Subcutaneous abdominal adipose tissue (tissue), 5 donors: ENCODE measurements around the gene CDK6.

Experiments used
- H3K27ac ChIP-seq: one replicate; pipeline ENCODE4 v1.7.0; 2013; ENCODE audit warnings: low read depth, mild to moderate bottlenecking, inconsistent platforms, low read length, moderate library complexity
- H3K27me3 ChIP-seq, 5 donors: one replicate each; pipeline ENCODE4 v1.7.0; 2013; ENCODE audit warnings: low read length in 5 of 5, inconsistent platforms in 1 of 5; ENCODE audit not compliant: control insufficient read depth in 5 of 5, insufficient read depth in 4 of 5
- H3K36me3 ChIP-seq, 5 donors: one replicate each; pipeline ENCODE4 v1.7.0; 2013; ENCODE audit warnings: low read length in 5 of 5; ENCODE audit not compliant: control insufficient read depth in 5 of 5, insufficient read depth in 5 of 5
- H3K4me1 ChIP-seq, 5 donors: one replicate each; pipeline ENCODE4 v1.7.0; 2013; ENCODE audit warnings: low read length in 5 of 5, mild to moderate bottlenecking in 3 of 5, moderate library complexity in 1 of 5; ENCODE audit not compliant: control insufficient read depth in 5 of 5, insufficient read depth in 5 of 5
- H3K4me3 ChIP-seq, 5 donors: one replicate each; pipeline ENCODE4 v1.7.0; 2013; ENCODE audit warnings: low read length in 5 of 5, low read depth in 1 of 5
- H3K9ac ChIP-seq, 5 donors: one replicate each; pipeline ENCODE4 v1.7.0; 2013; ENCODE audit warnings: low read length in 5 of 5, mild to moderate bottlenecking in 4 of 5, moderate library complexity in 3 of 5
- H3K9me3 ChIP-seq, 5 donors: one replicate each; pipeline ENCODE4 v1.7.0; 2013; ENCODE audit warnings: low read length in 5 of 5; ENCODE audit not compliant: control insufficient read depth in 5 of 5
- donor health status: healthy.
- donor health status: healthy.
- donor health status: healthy.
- donor health status: healthy.
- donor health status: healthy.

CDK6 gene

GRCh38 chr7:92650391-92650790, 186.0 kb downstream of the CDK6 start:
- Histone ChIP-seq H3K27ac (no peak overlapping the region), H3K4me1 (peaks cover 2 to 15% (median 10%) of the 10 kb centered on the region in 5 donors), H3K27me3 (no peaks in the 10 kb centered on the region), H3K9me3 (no peaks in the 10 kb centered on the region), H3K4me3 (no peak overlapping the region), H3K9ac (no peak overlapping the region), H3K36me3 (peaks cover 0 to 2% (median 0%) of the 10 kb centered on the region in 5 donors)

GRCh38 chr7:92648067-92648466, 188.3 kb downstream of the CDK6 start:
- H3K9me3 ChIP-seq = no peaks in the 10 kb centered on the region
- H3K27me3 ChIP-seq = no peaks in the 10 kb centered on the region
- no peak overlapping the region for H3K4me3 ChIP-seq
- no peak overlapping the region for H3K9ac ChIP-seq
- H3K4me1 ChIP-seq = peaks cover 3 to 31% (median 28%) of the 10 kb centered on the region in 5 donors
- no peak overlapping the region for H3K27ac ChIP-seq
- H3K36me3 ChIP-seq = peaks cover 0 to 2% (median 0%) of the 10 kb centered on the region in 5 donors

- Histone ChIP-seq H3K27me3 (no peaks in the 10 kb centered on the region), H3K36me3 (peaks cover 0 to under 1% (median 0%) of the 10 kb centered on the region in 5 donors), H3K9me3 (no peaks in the 10 kb centered on the region), H3K9ac (no peak overlapping the region), H3K4me1 (peaks cover 3 to 31% (median 30%) of the 10 kb centered on the region in 5 donors), H3K4me3 (no peak overlapping the region), H3K27ac (no peak overlapping the region)
These were observed 188.7 kb downstream of the CDK6 start for GRCh38 chr7:92647652-92648051.

- Histone ChIP-seq H3K36me3 (no peaks in the 10 kb centered on the region), H3K9me3 (no peaks in the 10 kb centered on the region), H3K4me1 (peaks cover 3 to 31% (median 30%) of the 10 kb centered on the region in 5 donors), H3K27me3 (no peaks in the 10 kb centered on the region), H3K9ac (no peak overlapping the region), H3K4me3 (no peak overlapping the region), H3K27ac (no peak overlapping the region)
These were observed 189.3 kb downstream of the CDK6 start for GRCh38 chr7:92647011-92647625.

GRCh38 chr7:92645114-92646061, 191.0 kb downstream of the CDK6 start:
- H3K27me3 ChIP-seq = no peaks in the 10 kb centered on the region
- peak overlapping the region in 1 of 5 donors; percentile 13 for H3K4me3 ChIP-seq
- peaks cover 3 to 31% (median 30%) of the 10 kb centered on the region in 5 donors for H3K4me1 ChIP-seq
- no peaks in the 10 kb centered on the region for H3K9me3 ChIP-seq
- H3K27ac ChIP-seq = no peak overlapping the region
- H3K36me3 ChIP-seq = no peaks in the 10 kb centered on the region
- H3K9ac ChIP-seq = no peak overlapping the region

GRCh38 chr7:92644406-92645113, 191.8 kb downstream of the CDK6 start:
- Histone ChIP-seq H3K9me3 (no peaks in the 10 kb centered on the region), H3K27ac (peak overlapping the region; percentile 68), H3K9ac (peak overlapping the region in 1 of 5 donors; percentile 6), H3K4me3 (no peak overlapping the region), H3K27me3 (no peaks in the 10 kb centered on the region), H3K36me3 (no peaks in the 10 kb centered on the region), H3K4me1 (peaks cover 3 to 31% (median 30%) of the 10 kb centered on the region in 5 donors)

GRCh38 chr7:92643821-92644220, 192.6 kb downstream of the CDK6 start:
- H3K27me3 ChIP-seq = no peaks in the 10 kb centered on the region
- H3K27ac ChIP-seq = peak overlapping the region; percentile 68
- H3K9me3 ChIP-seq = no peaks in the 10 kb centered on the region
- H3K9ac ChIP-seq = peak overlapping the region in 1 of 5 donors; percentile 6
- peaks cover 3 to 31% (median 30%) of the 10 kb centered on the region in 5 donors for H3K4me1 ChIP-seq
- no peak overlapping the region for H3K4me3 ChIP-seq
- no peaks in the 10 kb centered on the region for H3K36me3 ChIP-seq

- Histone ChIP-seq H3K4me1 (peaks cover 3 to 31% (median 30%) of the 10 kb centered on the region in 5 donors), H3K4me3 (no peak overlapping the region), H3K27ac (no peak overlapping the region), H3K27me3 (no peaks in the 10 kb centered on the region), H3K36me3 (no peaks in the 10 kb centered on the region), H3K9me3 (no peaks in the 10 kb centered on the region), H3K9ac (no peak overlapping the region)
These were observed 194.4 kb downstream of the CDK6 start for GRCh38 chr7:92641921-92642511.

- no peaks in the 10 kb centered on the region for H3K27me3 ChIP-seq
- H3K4me3 ChIP-seq = no peak overlapping the region
- no peaks in the 10 kb centered on the region for H3K9me3 ChIP-seq
- H3K4me1 ChIP-seq = peaks cover 3 to 32% (median 22%) of the 10 kb centered on the region in 5 donors
- H3K27ac ChIP-seq = no peak overlapping the region
- H3K36me3 ChIP-seq = no peaks in the 10 kb centered on the region
- H3K9ac ChIP-seq = no peak overlapping the region
These were observed 196.4 kb downstream of the CDK6 start for GRCh38 chr7:92639966-92640365.
